Activated CD4-positive, alpha-beta T cell treated with anti-CD3 and anti-CD28 coated beads, Interleukin-2, Interleukin-6, amounts not matched to agents 100 ng/mL and 50 ng/mL, durations not matched to agents 16 hours and 8 hours (primary cell): ENCODE results near the gene PNPLA6.
"Not testable (repeated sequence)": the region's sequence is repeated elsewhere in the genome, so short reads cannot be mapped to it uniquely, and the experiment has no call there.

Experiments used
- DNase-seq: peaks from one replicate; pipeline ENCODE4 v3.0.0-alpha.2; 2020

Gene PNPLA6

DNA sequence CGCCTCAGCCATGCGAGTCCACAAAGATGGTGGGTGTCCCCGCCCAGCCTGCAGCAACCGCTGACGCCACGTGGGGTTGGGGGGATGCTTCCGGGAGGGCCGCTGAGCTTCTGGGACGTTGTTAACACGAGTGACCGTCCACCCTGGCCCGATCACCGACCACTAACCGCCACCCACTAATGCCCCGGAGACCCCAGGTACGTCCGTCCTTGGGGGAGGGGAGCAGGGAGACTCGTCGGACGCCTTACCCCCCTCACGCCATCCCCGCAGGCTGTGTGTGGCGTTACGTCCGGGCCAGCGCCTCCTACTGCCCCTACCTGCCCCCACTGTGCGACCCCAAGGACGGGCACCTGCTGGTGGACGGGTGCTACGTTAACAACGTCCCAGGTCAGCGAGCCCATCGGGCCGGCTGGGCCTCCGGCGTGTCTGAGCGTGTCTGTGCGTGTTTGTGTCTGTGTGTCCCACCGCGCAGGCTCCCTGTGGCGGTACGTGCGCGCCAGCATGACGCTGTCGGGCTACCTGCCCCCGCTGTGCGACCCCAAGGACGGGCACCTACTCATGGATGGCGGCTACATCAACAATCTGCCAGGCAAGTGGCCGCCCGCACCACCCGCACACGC, 21.3 kb downstream of the PNPLA6 start:
- no peak for DNase-seq

GRCh38 chr19:7558667-7559066, 23.1 kb downstream of the PNPLA6 start:
- no peak for DNase-seq

- no peak for DNase-seq
These were observed 23.6 kb downstream of the PNPLA6 start for GRCh38 chr19:7559102-7559501.

GRCh38 chr19:7560255-7560654, 24.7 kb downstream of the PNPLA6 start:
- DNase-seq, result no peak

GRCh38 chr19:7561325-7561724, 25.8 kb downstream of the PNPLA6 start:
- DNase-seq, result no peak

DNA sequence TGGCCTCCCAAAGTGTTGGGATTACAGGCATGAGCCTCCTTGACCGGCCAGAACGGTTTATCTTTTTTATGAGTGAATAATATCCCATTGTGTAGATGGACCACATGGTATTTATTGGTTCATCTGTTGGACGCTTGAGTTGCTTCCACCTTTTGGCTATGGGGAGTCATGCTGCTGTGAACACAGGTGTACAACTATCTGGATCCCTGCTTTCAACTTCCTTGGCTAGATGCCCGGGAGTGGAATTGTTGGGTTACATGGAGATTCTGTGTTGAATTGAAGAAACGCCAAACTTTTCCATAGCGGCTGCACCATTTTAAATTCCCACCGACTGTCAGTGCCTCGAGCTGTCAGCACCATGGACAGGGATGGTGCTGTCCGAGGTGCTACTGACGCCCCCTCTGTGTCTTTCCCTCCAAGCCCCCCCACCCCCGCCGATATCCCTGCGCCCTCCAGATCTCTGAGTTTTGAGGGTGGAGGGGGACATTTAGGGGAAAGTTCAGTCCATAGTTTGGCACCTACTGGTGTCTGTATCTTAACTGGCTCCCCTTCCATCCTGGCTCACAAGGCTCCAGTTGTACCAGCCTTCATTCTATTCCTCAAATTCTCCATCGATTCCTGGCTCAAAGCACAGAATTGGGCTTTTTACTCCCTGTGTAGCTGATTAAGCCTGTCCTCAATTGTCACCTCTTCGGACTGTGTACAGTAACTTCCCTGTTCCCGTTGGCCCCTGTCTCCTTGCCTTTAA, 27.3 kb downstream of the PNPLA6 start:
- no peak for DNase-seq

DNA sequence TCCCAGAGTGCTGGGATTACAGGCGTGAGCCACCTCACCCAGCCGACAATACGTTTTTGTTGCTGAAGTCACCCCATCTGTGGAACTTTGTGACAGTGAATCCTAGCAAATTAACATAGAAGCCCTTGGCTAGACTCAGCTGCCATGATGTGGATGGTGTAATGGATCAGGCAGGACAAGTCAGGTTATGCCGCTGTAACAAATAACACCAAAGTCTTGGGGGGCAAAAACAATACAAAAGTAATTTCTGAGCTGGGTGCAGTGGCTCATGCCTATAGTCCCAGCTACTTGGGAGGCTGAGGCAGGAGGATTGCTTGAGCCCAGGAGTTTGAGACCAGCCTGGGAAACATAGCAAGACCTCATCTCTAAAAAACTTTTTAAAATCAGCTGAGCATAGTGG, 29.3 kb downstream of the PNPLA6 start:
- DNase-seq, result no peak

GRCh38 chr19:7565332-7565731, 29.8 kb downstream of the PNPLA6 start:
- no peak for DNase-seq

DNA sequence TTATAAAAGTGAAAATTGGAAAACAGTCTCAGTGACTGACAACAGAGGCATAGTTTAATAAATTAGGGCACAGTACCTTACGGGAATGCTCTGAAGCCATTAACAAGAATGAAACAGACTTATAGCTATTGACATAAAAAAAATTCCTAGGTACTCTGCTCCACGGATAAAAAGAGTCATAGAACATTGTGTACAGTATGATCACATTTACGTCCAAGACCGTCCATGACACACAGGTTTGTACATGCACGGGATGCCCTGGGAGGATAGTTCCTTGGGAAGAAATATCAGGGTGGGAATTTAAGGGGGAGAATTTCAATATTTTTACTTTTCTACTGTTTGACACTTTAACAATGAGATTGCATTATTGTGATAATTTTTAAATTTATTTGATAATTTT, 35.2 kb downstream of the PNPLA6 start:
- DNase-seq, result no peak

- DNase-seq, result no peak
These were observed 40.0 kb downstream of the PNPLA6 start for GRCh38 chr19:7575434-7576040.

- DNase-seq, result not testable (repeated sequence)
These were observed 41.9 kb downstream of the PNPLA6 start for GRCh38 chr19:7577422-7577821.

DNA sequence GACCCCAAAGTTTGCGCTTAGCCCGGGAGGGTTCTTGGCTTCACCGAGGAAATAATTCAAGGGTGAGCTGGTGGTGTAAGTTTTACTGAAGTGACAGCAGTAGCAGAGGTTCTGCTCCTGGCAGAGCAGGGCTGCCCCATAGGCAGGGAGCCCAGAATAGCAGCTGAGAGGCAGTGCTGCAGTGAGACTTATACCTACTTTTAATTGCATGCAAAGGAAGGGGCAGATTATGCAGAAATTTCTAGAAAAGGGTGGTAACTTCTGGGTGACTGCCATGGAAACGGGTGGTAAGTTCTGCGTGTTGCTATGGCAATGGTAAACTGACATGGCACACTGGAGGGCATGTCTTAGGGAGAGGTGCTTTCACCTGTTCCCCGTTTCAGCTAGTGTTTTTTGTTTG, 42.6 kb downstream of the PNPLA6 start:
- no peak for DNase-seq

- no peak for DNase-seq
These were observed 43.7 kb downstream of the PNPLA6 start for GRCh38 chr19:7579182-7579581.

- DNase-seq, result no peak
These were observed 46.9 kb downstream of the PNPLA6 start for GRCh38 chr19:7582446-7582845.

GRCh38 chr19:7589822-7590221, 54.3 kb downstream of the PNPLA6 start:
- no peak for DNase-seq

- no peak for DNase-seq
These were observed 54.7 kb downstream of the PNPLA6 start for GRCh38 chr19:7590256-7590655.

DNA sequence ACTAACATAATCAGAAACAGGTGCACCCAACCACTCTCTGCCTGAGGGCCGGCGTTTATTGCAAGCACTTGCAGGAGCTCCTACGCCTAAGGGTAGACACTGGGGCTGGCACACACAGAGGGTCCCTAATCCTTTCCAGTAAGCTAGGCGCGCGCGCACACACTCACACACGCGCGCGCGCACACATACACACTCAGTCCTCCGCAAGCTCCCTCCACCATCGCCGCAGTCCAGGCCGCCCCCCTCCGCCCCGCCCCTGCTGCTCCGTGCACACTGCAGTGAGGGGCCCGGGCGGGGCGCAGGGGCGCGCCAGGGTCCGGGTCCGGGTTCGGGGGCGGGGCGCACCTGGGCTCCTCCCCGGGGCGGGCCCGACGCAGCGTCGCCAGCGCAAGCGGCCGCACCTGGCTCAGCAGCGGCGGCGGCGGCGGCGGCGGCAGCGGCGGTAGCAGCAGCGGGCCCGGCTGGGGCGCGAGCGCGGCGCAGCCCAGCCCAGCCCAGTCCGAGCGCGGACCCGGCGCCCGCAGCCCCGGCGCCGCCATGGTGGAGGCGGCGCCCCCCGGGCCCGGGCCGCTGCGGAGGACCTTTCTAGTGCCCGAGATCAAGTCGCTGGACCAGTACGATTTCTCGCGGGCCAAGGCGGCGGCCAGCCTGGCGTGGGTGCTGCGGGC, 60.1 kb downstream of the PNPLA6 start, which contains the start of gene CAMSAP3:
Gene CAMSAP3 (plus strand): TSS at position 398 of the 668 bp plus-strand sequence. CDS start 140 bp downstream, at position 538.
- peak; percentile 32 for DNase-seq

- no peak for DNase-seq
These were observed 60.9 kb downstream of the PNPLA6 start for GRCh38 chr19:7596211-7596937.

- DNase-seq, result no peak
These were observed 62.2 kb downstream of the PNPLA6 start for GRCh38 chr19:7597689-7598088.

- no peak for DNase-seq
These were observed 62.7 kb downstream of the PNPLA6 start for GRCh38 chr19:7598180-7598579.

GRCh38 chr19:7600721-7601120, 65.2 kb downstream of the PNPLA6 start:
- no peak for DNase-seq

DNA sequence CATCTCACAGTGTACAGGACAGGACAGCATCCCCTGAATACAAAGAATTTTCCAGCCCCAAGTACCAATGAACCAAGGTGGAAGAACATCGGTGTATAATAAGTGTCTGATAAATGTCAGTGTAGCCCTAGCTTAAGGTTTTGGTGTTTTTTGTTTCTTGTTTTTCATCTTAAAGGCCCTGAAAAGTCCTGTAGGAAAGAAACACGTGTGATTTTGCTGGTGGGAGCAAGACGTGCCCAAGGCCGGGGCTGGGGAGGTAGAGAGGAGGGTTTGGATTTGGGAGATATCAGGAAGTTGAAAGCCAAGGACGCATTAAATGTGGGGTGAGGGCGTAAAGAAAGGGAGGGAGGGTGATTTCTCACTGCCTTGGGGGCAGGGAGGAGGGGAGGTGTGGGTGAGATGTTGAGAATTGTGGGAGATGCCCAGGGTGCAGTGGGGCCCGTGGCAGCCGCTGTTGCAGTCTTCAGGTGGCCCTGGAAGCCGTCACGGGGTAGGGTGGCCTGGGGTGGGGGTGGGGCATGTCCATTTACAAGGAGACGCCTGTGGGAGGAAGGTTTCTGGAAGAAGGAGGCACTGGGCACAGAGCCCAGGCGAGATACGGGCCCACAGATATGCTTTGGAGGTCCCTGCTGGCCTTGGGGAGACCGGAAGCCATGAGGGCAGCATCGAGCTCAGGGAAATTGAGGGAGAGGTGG, 66.9 kb downstream of the PNPLA6 start:
- no peak for DNase-seq
